ENCODE measurements around the gene USP54.

GRCh38 chr10:73588656-73589055 lies 2.5 kb downstream of the USP54 start:
- TF ChIP-seq POLR2A (IDR thresholded peaks at IDR 0.05; ENCODE audit: low read depth, low read length) (no peak), SPI1 (IDR thresholded peaks at IDR 0.05; ENCODE audit: low read depth, low read length) (no peak), POLR2AphosphoS5 (IDR thresholded peaks at IDR 0.05; ENCODE audit: low read depth, low read length) (no peak), TAF1 (IDR thresholded peaks at IDR 0.05; ENCODE audit: low read depth, low read length) (no peak), POU2F2 (IDR thresholded peaks at IDR 0.05; ENCODE audit: low read depth, low read length) (no peak), PAX5 (IDR thresholded peaks at IDR 0.05; ENCODE audit: insufficient read depth, low read length, severe bottlenecking) (no peak)

All from GM12891 (cell line).